ENCODE measurements around the gene ATRAID.
"Not testable (repeated sequence)": the region's sequence is repeated elsewhere in the genome, so short reads cannot be mapped to it uniquely, and the experiment has no call there.

Gene ATRAID

GRCh38 chr2:27211943-27212625 is at the start of gene ATRAID, which contains the start of gene SLC5A6:
ATRAID (plus strand) TSS chr2:27212041; CDS start chr2:27212369, 328 bp downstream.
SLC5A6 (minus strand) TSS chr2:27212268; CDS start chr2:27207650, 4,618 bp downstream.
- peak; percentile 79 for DNase-seq (ENCODE audit: low read depth)

GRCh38 chr2:27162151-27163121 is 49.4 kb upstream of the ATRAID start:
- DNase-seq (ENCODE audit: low read depth), result no peak

GRCh38 chr2:27164960-27165763 is 46.7 kb upstream of the ATRAID start:
- no peak for DNase-seq (ENCODE audit: low read depth)

GRCh38 chr2:27170581-27171337 is 41.1 kb upstream of the ATRAID start:
- no peak for DNase-seq (ENCODE audit: low read depth)

GRCh38 chr2:27171351-27171848 is 40.4 kb upstream of the ATRAID start:
- DNase-seq (ENCODE audit: low read depth), result no peak

- no peak for DNase-seq (ENCODE audit: low read depth)
These were observed 37.2 kb upstream of the ATRAID start for GRCh38 chr2:27174638-27175037.

GRCh38 chr2:27175330-27175729 is 36.5 kb upstream of the ATRAID start:
- no peak for DNase-seq (ENCODE audit: low read depth)

- DNase-seq (ENCODE audit: low read depth), result not testable (repeated sequence)
These were observed 36.1 kb upstream of the ATRAID start for GRCh38 chr2:27175781-27176180.

- no peak for DNase-seq (ENCODE audit: low read depth)
These were observed 34.1 kb upstream of the ATRAID start for GRCh38 chr2:27177441-27178351.

- DNase-seq (ENCODE audit: low read depth), result no peak
These were observed 33.4 kb upstream of the ATRAID start for GRCh38 chr2:27178469-27178868.

GRCh38 chr2:27179344-27180000 is 32.4 kb upstream of the ATRAID start:
- DNase-seq (ENCODE audit: low read depth), result no peak

GRCh38 chr2:27182346-27182745 is 29.5 kb upstream of the ATRAID start:
- no peak for DNase-seq (ENCODE audit: low read depth)

- no peak for DNase-seq (ENCODE audit: low read depth)
These were observed 27.7 kb upstream of the ATRAID start for GRCh38 chr2:27184115-27184514.

GRCh38 chr2:27185331-27186026 is 26.4 kb upstream of the ATRAID start:
- no peak for DNase-seq (ENCODE audit: low read depth)

GRCh38 chr2:27186613-27187345 is 25.1 kb upstream of the ATRAID start:
- no peak for DNase-seq (ENCODE audit: low read depth)

- no peak for DNase-seq (ENCODE audit: low read depth)
These were observed 21.9 kb upstream of the ATRAID start for GRCh38 chr2:27189989-27190388.

- DNase-seq (ENCODE audit: low read depth), result no peak
These were observed 20.6 kb upstream of the ATRAID start for GRCh38 chr2:27191070-27191829.

Measured in T-helper 22 cell (primary cell).